Measurements from ENCODE around the gene FNDC5.
A peak's percentile ranks its signal among the peaks of the same experiment; 100 is the strongest.
"Not testable (repeated sequence)": the region's sequence is repeated elsewhere in the genome, so short reads cannot be mapped to it uniquely, and the experiment has no call there.

Gene FNDC5

GRCh38 chr1:32870615-32871363 lies at the start of gene FNDC5:
Gene FNDC5 (minus strand): TSS chr1:32870912.
- peak within 1 kb of the TSS; percentile 52 for H3K4me3 ChIP-seq (ENCODE audit: low read depth, low read length)
- no peak for DNase-seq (ENCODE audit: low read depth)

DNA sequence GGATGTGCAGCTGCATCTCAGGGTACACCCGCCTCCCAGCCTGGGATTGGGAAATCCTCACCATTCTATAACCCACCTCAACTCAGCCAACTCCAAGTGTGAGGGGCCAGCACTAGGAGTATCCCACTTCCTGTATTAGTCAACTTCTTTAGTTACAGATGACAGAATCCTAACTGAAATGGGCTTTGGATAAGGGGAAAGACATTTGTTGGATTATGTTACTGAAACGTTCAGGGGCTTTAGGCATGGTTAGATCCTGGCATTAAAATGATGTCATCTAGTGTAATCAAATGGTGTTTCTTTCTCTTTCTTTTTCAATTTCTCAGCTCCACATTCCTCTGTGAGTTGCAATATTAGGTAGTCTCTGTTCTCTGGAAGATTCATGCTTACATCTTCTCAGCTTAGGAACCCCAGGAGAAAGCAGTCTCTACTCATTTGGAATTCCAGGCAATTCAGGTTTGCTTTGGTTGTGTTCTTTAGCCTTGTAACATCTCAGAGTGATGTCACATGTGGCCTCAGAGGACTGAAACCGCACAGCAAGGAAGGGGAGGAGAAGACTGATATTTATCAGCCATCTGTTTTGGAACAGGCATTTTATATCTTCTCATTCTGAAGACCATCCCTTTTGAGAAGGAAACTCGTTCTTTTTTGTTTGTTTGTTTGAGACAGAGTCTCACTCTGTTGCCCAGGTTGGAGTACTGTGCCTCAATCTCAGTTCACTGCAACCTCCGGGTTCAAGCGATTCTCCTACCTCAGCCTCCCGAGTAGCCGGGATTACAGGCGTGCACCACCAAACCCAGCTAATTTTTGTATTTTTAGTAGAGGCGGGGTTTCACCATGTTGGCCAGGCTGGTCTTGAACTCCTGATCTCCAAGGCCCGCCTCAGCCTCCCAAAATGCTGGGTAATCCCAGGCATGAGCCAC lies 49.4 kb upstream of the FNDC5 start:
- no peak overlapping the region for H3K4me3 ChIP-seq (ENCODE audit: low read depth, low read length)
- DNase-seq (ENCODE audit: low read depth), result peak; percentile 92

- DNase-seq (ENCODE audit: low read depth), result no peak
- H3K4me3 ChIP-seq (ENCODE audit: low read depth, low read length), result no peak overlapping the region
These were observed 47.5 kb upstream of the FNDC5 start for GRCh38 chr1:32918179-32918578.

DNA sequence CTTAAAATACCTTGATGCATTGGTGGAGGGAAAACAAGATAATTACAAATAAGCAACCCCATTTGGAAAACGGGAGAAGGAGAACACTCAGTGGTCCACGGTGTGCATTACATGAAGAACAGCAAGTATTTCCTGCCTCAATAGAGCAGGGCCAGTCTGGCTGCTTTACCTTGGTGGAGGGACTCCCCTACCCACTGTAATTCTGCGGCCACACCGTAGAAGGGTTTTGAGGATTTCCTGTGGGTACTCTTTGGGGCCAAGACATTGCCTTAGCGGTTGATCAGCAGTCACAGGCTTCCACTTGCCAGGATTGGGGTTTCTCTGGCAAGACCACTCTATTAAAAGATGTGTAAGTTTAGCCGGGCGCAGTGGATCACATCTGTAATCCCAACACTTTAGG lies 46.8 kb upstream of the FNDC5 start:
- no peak for DNase-seq (ENCODE audit: low read depth)
- no peak overlapping the region for H3K4me3 ChIP-seq (ENCODE audit: low read depth, low read length)

DNA sequence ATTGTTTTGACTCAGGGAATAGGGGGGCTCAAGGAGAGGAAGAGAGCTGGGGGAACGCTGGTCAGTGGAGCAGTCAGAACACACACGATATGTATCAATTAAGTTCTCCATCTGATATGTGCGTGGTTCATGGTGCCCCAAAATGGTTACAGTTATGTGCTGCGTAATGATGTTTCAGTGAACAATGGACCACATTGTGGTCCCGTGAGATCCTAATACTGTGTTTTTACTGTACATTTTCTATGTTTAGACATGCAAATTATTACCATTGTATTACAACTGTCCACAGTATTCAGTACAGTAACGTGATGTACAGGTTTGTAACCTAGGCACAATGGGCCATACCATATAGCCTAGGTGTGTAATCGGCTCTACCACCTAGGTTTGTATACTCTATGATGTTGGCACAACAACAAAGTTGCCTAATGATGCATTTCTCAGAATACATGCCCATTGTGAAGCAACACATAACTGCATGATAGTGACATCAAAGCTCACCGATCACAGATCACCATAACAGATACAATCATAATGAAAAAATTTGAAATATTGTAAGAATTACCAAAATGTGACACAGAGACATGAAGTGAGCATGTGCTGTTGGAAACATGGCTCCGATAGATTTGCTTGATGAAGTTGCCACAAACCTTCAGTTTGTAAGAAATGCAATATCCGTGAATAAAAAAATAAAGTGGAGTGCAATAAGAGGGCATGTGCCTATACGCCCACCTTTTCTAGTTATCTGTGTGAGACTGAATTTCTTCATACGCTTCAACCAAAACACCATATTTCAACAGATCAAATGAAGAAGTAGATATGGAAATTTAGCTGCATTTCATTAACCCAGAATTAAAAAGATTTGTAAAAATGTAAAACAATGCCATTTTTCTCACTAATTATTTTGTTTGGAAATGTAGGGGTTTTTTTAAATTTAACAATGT lies 45.3 kb upstream of the FNDC5 start:
- H3K4me3 ChIP-seq (ENCODE audit: low read depth, low read length), result no peak overlapping the region
- no peak for DNase-seq (ENCODE audit: low read depth)

GRCh38 chr1:32910319-32910718 lies 39.6 kb upstream of the FNDC5 start:
- H3K4me3 ChIP-seq (ENCODE audit: low read depth, low read length), result no peak overlapping the region
- DNase-seq (ENCODE audit: low read depth), result no peak

DNA sequence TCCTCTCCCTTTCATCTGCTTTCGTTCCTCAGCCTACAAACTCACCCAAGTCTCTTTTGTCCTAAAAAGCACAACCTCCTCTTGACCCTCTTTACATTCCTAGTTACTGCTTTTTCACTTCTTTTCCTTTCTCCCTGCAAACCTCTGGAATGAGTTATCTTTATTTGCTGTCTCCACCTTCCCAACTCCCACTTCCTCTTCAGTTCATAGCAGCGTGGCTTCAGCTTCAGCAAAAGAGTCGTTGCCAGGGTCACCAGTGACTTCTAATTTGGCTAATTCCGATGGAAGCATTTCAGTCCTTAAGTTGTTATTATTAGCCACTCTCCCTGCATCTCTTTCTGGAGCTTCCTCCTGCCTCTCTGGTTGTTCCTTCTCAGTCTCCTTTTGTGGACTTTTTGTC lies 36.7 kb upstream of the FNDC5 start:
- DNase-seq (ENCODE audit: low read depth), result no peak
- no peak overlapping the region for H3K4me3 ChIP-seq (ENCODE audit: low read depth, low read length)

- no peak overlapping the region for H3K4me3 ChIP-seq (ENCODE audit: low read depth, low read length)
- DNase-seq (ENCODE audit: low read depth), result no peak
These were observed 35.9 kb upstream of the FNDC5 start for GRCh38 chr1:32906654-32907053.

DNA sequence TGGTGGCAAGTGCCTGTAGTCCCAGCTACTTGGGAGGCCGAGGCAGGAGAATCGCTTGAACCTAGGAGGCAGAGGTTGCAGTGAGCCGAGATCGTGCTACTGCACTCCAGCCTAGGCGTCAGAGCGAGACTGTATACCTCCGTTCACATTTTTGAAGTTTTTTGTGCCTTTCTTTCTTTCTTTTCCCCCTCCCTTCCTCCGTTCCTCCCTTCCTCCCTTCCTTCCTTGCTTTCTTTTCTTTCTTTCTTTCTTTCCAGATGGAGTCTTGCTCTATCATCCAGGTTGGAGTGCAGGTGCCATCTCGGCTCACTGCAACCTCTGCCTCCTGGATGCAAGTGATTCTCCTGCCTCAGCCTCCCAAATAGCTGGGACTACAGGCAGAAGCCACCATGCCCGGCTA lies 34.9 kb upstream of the FNDC5 start:
- not testable (repeated sequence) for DNase-seq (ENCODE audit: low read depth)

GRCh38 chr1:32904797-32905196 lies 34.1 kb upstream of the FNDC5 start:
- no peak for DNase-seq (ENCODE audit: low read depth)
- H3K4me3 ChIP-seq (ENCODE audit: low read depth, low read length), result no peak overlapping the region

More for the DNA sequence above, 34.9 kb upstream of the FNDC5 start:
- not testable (repeated sequence) for H3K4me3 ChIP-seq (ENCODE audit: low read depth, low read length)

DNA sequence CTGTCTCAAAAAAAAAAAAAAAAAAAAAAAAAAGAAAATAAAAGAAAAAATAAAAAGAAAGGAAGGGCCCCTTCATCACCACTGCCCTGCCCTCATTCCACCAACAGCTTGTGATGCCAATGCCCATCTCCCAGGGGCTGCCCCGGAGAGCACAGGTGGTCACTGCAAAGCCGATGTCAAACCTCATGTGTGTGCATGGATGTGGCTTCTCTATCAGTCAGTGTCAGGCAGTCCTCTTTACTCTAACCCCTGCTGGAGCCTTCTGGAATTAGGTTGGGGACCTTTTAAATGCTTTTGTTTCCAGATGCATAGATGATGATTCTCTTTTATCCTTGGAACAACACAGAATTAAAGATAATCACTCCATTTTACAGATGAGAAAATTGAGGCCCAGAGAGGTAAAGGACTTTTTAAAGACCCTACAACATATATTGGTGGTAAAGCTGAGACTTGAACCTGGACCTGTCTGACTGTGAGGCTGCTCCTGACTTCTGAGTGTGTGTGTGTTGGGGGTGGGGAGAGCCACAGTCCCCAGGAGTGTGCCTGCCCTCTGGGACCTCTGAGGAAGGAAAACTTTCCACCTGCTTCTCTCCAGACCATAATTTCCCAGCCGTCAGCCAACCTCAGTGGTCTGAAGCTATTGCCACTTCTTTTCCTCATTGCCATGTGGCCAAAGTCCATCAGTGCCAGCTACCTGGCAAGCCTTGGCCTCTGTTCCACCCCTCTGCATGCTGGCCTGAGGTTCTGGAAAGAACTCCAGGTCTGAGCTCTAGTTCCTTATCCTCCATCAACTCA lies 33.5 kb upstream of the FNDC5 start:
- H3K4me3 ChIP-seq (ENCODE audit: low read depth, low read length), result no peak overlapping the region
- DNase-seq (ENCODE audit: low read depth), result no peak

DNA sequence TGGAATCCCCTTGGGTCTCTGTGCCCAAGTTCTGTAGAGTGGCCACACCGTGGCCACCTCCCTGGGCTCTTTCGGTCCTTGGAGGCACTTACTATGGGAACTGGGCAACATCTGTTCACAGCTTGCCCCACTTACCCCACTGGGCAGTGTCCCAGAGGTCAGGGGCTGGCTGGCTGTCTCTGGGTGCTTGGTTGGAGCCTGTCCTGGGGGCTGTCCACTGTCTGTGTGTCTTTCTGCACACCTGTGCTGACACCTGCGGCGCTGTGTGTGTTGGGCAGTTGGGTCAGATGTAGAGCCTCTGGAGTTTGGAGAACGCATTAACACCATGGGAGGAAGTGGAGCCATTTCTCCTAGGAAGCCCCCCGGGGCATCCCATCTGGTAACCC lies 31.8 kb upstream of the FNDC5 start:
- DNase-seq (ENCODE audit: low read depth), result no peak
- H3K4me3 ChIP-seq (ENCODE audit: low read depth, low read length), result no peak overlapping the region

DNA sequence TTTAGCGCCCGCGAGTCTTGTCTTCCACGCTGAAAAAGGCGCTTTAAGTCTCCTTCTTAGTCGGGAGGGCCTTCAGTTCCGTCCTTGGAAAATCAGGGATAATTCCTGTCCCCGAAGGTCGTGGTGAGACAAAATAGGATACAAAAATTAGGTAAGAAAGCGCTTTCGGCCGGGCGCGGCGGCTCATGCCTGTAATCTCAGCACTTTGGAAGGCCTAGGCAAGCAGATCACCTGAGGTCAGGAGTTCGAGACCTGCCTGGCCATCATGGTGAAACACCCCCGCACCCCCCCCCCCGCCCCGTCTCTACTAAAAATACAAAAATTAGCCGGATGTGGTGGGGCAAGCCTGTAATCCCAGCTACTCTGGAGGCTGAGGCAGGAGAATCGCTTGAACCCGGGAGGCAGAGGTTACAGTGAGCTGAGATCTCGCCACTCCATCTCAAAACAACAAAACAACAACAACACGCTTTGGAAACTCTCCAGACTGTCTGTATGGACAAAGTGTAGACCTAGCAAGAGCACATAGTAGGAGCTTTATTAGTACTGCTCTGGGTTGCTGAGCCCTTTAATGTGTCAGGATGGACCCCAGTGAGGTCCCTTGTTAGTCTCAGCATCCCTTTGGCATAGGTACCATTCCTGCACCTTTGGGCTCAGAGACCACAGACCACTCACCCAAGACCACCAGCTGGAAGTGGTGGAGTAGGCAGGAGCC lies 31.3 kb upstream of the FNDC5 start:
- DNase-seq (ENCODE audit: low read depth), result no peak
- H3K4me3 ChIP-seq (ENCODE audit: low read depth, low read length), result peak overlapping the region; percentile 69

- DNase-seq (ENCODE audit: low read depth), result no peak
- peak within 1 kb of the TSS; percentile 69 for H3K4me3 ChIP-seq (ENCODE audit: low read depth, low read length)
These were observed 30.5 kb upstream of the FNDC5 start, which contains the start of gene TMEM54 for GRCh38 chr1:32900956-32901822. Gene TMEM54 (minus strand): TSS chr1:32901389. CDS start chr1:32901238, 151 bp downstream.

GRCh38 chr1:32900371-32900955 lies 29.8 kb upstream of the FNDC5 start:
- no peak for DNase-seq (ENCODE audit: low read depth)
- peak overlapping the region; percentile 69 for H3K4me3 ChIP-seq (ENCODE audit: low read depth, low read length)

DNA sequence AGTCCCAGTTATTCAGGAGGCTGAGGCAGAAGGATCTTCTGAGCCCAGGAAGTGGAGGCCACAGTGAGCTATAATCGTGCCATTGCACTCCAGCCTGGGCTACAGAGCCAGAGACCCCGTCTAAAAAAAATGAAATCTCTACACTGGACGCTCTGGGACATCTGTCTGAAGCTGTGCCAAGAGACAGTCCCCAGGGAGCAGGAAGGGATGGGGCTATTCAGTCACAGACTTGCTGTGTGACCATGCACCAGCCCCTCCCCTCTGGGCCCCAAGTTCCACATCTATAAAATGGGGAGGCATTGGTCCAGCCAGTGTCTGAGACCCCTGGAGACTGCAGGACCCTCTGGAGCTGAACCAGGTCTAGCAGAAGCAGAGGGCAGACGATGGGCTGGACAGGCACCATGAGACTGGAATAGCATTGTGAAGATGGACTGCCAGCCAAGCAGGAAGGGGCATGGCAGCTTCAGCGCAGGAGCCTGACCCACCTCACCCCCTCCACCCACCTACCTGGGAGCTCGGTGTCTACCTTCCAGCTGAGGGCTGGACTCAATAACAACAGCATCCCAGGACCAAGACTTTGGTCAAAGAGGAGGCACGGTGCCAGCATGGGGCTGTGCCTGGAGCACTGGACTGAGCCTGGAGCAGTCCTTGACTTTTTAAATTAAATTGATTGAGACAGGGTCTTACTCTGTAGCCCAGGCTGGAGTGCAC lies 29.0 kb upstream of the FNDC5 start:
- DNase-seq (ENCODE audit: low read depth), result no peak

More for the DNA sequence above, 29.0 kb upstream of the FNDC5 start:
- no peak overlapping the region for H3K4me3 ChIP-seq (ENCODE audit: low read depth, low read length)
